SK-N-SH (cell line): ENCODE measurements around the gene COL9A3. TPM values are rescaled to one million over a fixed set of nuclear protein-coding genes. Genes with fewer than 3 reads are reported as not detected.

ENCODE experiments used
- CTCF ChIA-PET: fragments of 300-600, 350-600 bp; formaldehyde crosslinking; extraction: SDS; loops from one replicate; lab custom pipeline; 2021; lab: Yijun Ruan, JAX
- POLR2A ChIA-PET: fragments of 350-600 bp; sonication (Branson Sonifier 250); formaldehyde crosslinking; extraction: SDS; loops from one replicate; lab custom pipeline; 2020; ENCODE audit warnings: antibody characterized with exemption, inconsistent platforms; lab: Yijun Ruan, JAX
- DNase-seq: peaks from one replicate; pipeline ENCODE4 v3.0.0; 2012
- H2AFZ ChIP-seq: fragments of 200-600 bp; sonication (generic); 2 replicates; pipeline ENCODE4 v1.8.1; 2016; ENCODE audit warnings: antibody characterized with exemption, mild to moderate bottlenecking, low read depth
- H3F3A ChIP-seq: fragments of 200-600 bp; sonication (generic); replicated peaks from 2 replicates; pipeline ENCODE3; 2016; ENCODE audit warnings: antibody characterized with exemption, mild to moderate bottlenecking; ENCODE audit not compliant: insufficient read depth
- H3K27ac ChIP-seq, 2 experiments: fragments of 200-500 bp in 1 of 2; fragments of 200-600 bp in 1 of 2; sonication (Bioruptor generic) in 1 of 2; sonication (generic), shearing (Covaris generic) in 1 of 2; 2 replicates each; pipeline versions ENCODE4 v1.5.1 to v1.6.1; 2014 to 2016; ENCODE audit warnings: low read depth in 2 of 2, inconsistent platforms in 1 of 2, low read length in 1 of 2, mild to moderate bottlenecking in 1 of 2, mixed read lengths in 1 of 2
- H3K27me3 ChIP-seq: fragments of 200-600 bp; sonication (generic), shearing (Covaris generic); 2 replicates; pipeline ENCODE4 v1.6.1; 2016; ENCODE audit warnings: mixed run types; ENCODE audit not compliant: insufficient read depth
- H3K36me3 ChIP-seq, 2 experiments: fragments of 200-500 bp in 1 of 2; fragments of 200-600 bp in 1 of 2; sonication (Bioruptor generic) in 1 of 2; sonication (generic) in 1 of 2; replicated peaks in 1 of 2; 2 replicates each; pipeline versions ENCODE3 to v1.5.1; 2014 to 2016; ENCODE audit warnings: low read length in 1 of 2, mild to moderate bottlenecking in 1 of 2; ENCODE audit not compliant: insufficient read depth in 2 of 2, control insufficient read depth in 1 of 2
- H3K4me1 ChIP-seq, 2 experiments: fragments of 200-500 bp in 1 of 2; fragments of 200-600 bp in 1 of 2; sonication (Bioruptor generic) in 1 of 2; sonication (generic), shearing (Covaris generic) in 1 of 2; 2 replicates each; pipeline versions ENCODE4 v1.5.1 to v1.6.1; 2014 to 2016; ENCODE audit warnings: low read depth in 1 of 2, low read length in 1 of 2, mixed run types in 1 of 2; ENCODE audit not compliant: insufficient read depth in 2 of 2, control insufficient read depth in 1 of 2
- H3K4me2 ChIP-seq: fragments of 200-600 bp; sonication (generic), shearing (Covaris generic); 2 replicates; pipeline ENCODE4 v1.6.1; 2017; ENCODE audit warnings: mixed run types
- H3K4me3 ChIP-seq, 2 experiments: fragments of 200-500 bp in 1 of 2; fragments of 200-600 bp in 1 of 2; sonication (Bioruptor generic) in 1 of 2; sonication (generic), shearing (Covaris generic) in 1 of 2; 2 replicates each; pipeline versions ENCODE4 v1.5.1 to v1.8.1; 2014 to 2016; ENCODE audit warnings: low read depth in 2 of 2, inconsistent platforms in 1 of 2, low read length in 1 of 2, mild to moderate bottlenecking in 1 of 2, mixed read lengths in 1 of 2, moderate library complexity in 1 of 2
- H3K79me2 ChIP-seq: fragments of 200-600 bp; sonication (generic); 2 replicates; pipeline ENCODE4 v1.8.1; 2017; ENCODE audit warnings: mild to moderate bottlenecking; ENCODE audit not compliant: insufficient read depth
- H3K9ac ChIP-seq: fragments of 200-600 bp; sonication (generic); 2 replicates; pipeline ENCODE4 v1.6.1; 2017; ENCODE audit warnings: mixed run types
- H3K9me2 ChIP-seq: fragments of 200-600 bp; sonication (generic); 2 replicates; pipeline ENCODE4 v1.6.1; 2017; ENCODE audit warnings: mixed run types
- H3K9me3 ChIP-seq: fragments of 200-600 bp; sonication (generic); 2 replicates; pipeline ENCODE4 v1.6.1; 2017; ENCODE audit warnings: mixed run types, mild to moderate bottlenecking, moderate library complexity
- H4K20me1 ChIP-seq: fragments of 200-600 bp; sonication (generic); 2 replicates; pipeline ENCODE4 v1.6.1; 2017; ENCODE audit warnings: mild to moderate bottlenecking, mixed run types; ENCODE audit not compliant: insufficient read depth
- ELF1 ChIP-seq: IDR thresholded peaks from 2 replicates; pipeline ENCODE4 v1.4.0; 2012
- FOSL2 ChIP-seq: IDR thresholded peaks from 2 replicates; pipeline ENCODE4 v1.4.0; 2012; ENCODE audit warnings: low read depth, mild to moderate bottlenecking, moderate library complexity, borderline replicate concordance
- GATA2 ChIP-seq: sonication (generic); formaldehyde crosslinking; IDR thresholded peaks from 2 replicates; pipeline ENCODE4 v1.5.0; 2020; ENCODE audit warnings: mild to moderate bottlenecking, missing genetic modification reagents
- MXI1 ChIP-seq: IDR thresholded peaks from 2 replicates; pipeline ENCODE4 v1.6.1; 2012; ENCODE audit warnings: mild to moderate bottlenecking, low read depth, low read length, improper control_type of control experiment
- POLR2AphosphoS5 ChIP-seq: IDR thresholded peaks from 2 replicates; pipeline ENCODE4 v1.6.1; 2012; ENCODE audit warnings: low read depth, low read length
- RAD21 ChIP-seq: IDR thresholded peaks from 2 replicates; pipeline ENCODE4 v1.6.1; 2012; ENCODE audit warnings: mild to moderate bottlenecking, low read length
- RCOR1 ChIP-seq: fragments of 150-350 bp; IDR thresholded peaks from 2 replicates; pipeline ENCODE4 v1.6.1; 2017; ENCODE audit warnings: antibody characterized with exemption, low read length
- TAF1 ChIP-seq: IDR thresholded peaks from 2 replicates; pipeline ENCODE4 v1.6.1; 2012; ENCODE audit warnings: low read depth, mild to moderate bottlenecking, low read length, moderate library complexity, borderline replicate concordance
- USF1 ChIP-seq: IDR thresholded peaks from 2 replicates; pipeline ENCODE4 v1.4.0; 2012; ENCODE audit warnings: low read depth, borderline replicate concordance
- YY1 ChIP-seq: IDR thresholded peaks from 2 replicates; pipeline ENCODE4 v1.4.0; 2012; ENCODE audit warnings: low read depth, mild to moderate bottlenecking
- WGBS: methylation state at CpG from one replicate; pipeline ENCODE4 v1.1.6; 2017; ENCODE audit warnings: low lambda C conversion rate; 5-methylcytosine and 5-hydroxymethylcytosine counted together
- polyA plus RNA-seq, 3 experiments: library from polyadenylated mRNA; depleted of rRNA; stranded (reverse); fragments of >200 nt; gene quantifications; 2 replicates each; pipeline ENCODE4 v1.2.3, GENCODE V29; 2012
- TF ChIP-seq, protein P1 (sequence below): fragments of 200-600 bp; sonication (generic); IDR thresholded peaks from 2 replicates; pipeline ENCODE4 v1.6.1; 2017; ENCODE audit warnings: antibody characterized with exemption, mild to moderate bottlenecking, moderate library complexity

The COL9A3 gene
- polyA plus RNA-seq, 1 of the 3 experiments (the other 2 are of a cell fraction), result 2.5 TPM

DNA sequence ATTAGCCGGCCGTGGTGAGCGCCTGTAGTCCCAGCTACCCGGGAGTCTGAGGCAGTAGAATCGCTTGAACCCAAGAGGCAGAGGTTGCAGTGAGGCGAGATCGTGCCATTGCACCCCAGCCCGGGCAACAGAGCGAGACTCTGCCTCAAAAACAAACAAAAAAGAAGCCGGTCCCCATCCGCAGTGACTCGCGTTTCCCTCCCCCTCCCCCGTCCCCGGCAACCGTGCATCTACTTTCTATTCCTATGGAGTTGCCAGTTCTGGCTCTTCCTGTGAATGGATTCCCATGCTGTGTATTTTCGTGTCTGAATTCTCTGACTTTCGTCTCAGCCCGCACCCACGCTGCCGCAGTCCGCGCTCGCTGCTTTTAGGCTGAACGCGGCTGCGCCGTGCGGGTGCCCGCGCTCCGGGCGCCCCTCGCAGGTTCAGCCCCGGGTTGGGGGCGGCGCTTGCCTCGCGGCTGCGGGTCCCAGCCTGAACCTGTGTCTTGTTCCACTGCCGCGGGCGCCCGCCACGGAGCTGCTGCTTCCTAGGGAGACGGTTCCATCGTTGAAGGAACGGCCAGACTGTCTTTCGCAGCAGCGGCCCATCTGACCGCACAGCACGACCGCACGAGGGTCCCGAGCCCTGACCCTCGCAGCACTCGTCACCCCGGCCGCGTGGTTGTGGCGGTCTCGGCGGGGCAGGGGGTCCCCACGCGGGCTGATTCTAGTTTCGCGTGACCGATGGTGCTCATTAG lies 21.7 kb upstream of the COL9A3 start:
- H3K4me1 ChIP-seq, result peaks cover 22% of the 10 kb centered on the region in 2 experiments; a peak in 3 of 4 replicates
- no peaks in the 10 kb centered on the region for H3K9me3 ChIP-seq
- H3K36me3 ChIP-seq, result peaks cover 14 to 23% of the 10 kb centered on the region in 2 experiments
- no peaks in the 10 kb centered on the region for H3K27me3 ChIP-seq
- TF ChIP-seq GATA2 (CRISPR knock-in tag) (0 out of 2 replicates have a peak, but pooled peaks have one; percentile 21), POLR2AphosphoS5 (peak; percentile 26; the same call in 1 of the 2 replicates), MXI1 (0 out of 2 replicates have a peak, but pooled peaks have one; percentile 39), RCOR1 (peak; percentile 11; the same call in 1 of the 2 replicates), TAF1 (no peak), USF1 (no peak)
- peaks cover 17% of the 10 kb centered on the region for H3K79me2 ChIP-seq
- CTCF ChIA-PET, result interaction anchor here (1.8 to 9.4 kb wide), 4 partner anchors 13 to 295 kb away, joined by 8 to 162 read pairs (median 10); no protein-coding TSS in a partner anchor
- peak overlapping the region; percentile 63 for H3K9ac ChIP-seq
- H3K9me2 ChIP-seq, result no peaks in the 10 kb centered on the region
- H3F3A ChIP-seq, result peaks cover 30% of the 10 kb centered on the region
- 0 out of 2 replicates have a peak, but pooled peaks cover 8% of the 10 kb centered on the region for H4K20me1 ChIP-seq
- DNase-seq, result peak; percentile 79
- 7% methylated on average over 38 of the region's 68 CpGs for WGBS
- peak overlapping the region; percentile 94 for H2AFZ ChIP-seq
- peak overlapping the region; percentile 71 to 80 for H3K27ac ChIP-seq
- H3K4me3 ChIP-seq, result peak overlapping the region; percentile 64 to 74
- peak overlapping the region; percentile 92 for H3K4me2 ChIP-seq
- POLR2A ChIA-PET, result interaction anchor here (1.3 kb wide), 1 partner anchor 13 kb away, joined by 3 read pairs; no protein-coding TSS in a partner anchor

- Histone ChIP-seq H3K36me3 (peaks cover 19 to 35% of the 10 kb centered on the region in 2 experiments), H3K9ac (peak overlapping the region; percentile 67; the same call in 1 of the 2 replicates), H3K79me2 (peaks cover 17% of the 10 kb centered on the region), H3K27ac (peak overlapping the region in 1 of 2 experiments; percentile 77; a peak in 1 of 4 replicates), H3K4me3 (peak overlapping the region; percentile 64 to 74), H3K27me3 (no peaks in the 10 kb centered on the region), H3K9me3 (no peaks in the 10 kb centered on the region), H3K9me2 (no peaks in the 10 kb centered on the region), H3K4me2 (peak overlapping the region; percentile 97), H3K4me1 (peaks cover 19% of the 10 kb centered on the region in 2 experiments; a peak in 3 of 4 replicates), H2AFZ (no peak overlapping the region), H4K20me1 (0 out of 2 replicates have a peak, but pooled peaks cover 8% of the 10 kb centered on the region), H3F3A (peaks cover 23% of the 10 kb centered on the region)
- CTCF ChIA-PET, result interaction anchor here (0.6 to 3.6 kb wide), 5 partner anchors 11 to 297 kb away, joined by 3 to 13 read pairs (median 3); no protein-coding TSS in a partner anchor
- TF ChIP-seq, protein P1, sequence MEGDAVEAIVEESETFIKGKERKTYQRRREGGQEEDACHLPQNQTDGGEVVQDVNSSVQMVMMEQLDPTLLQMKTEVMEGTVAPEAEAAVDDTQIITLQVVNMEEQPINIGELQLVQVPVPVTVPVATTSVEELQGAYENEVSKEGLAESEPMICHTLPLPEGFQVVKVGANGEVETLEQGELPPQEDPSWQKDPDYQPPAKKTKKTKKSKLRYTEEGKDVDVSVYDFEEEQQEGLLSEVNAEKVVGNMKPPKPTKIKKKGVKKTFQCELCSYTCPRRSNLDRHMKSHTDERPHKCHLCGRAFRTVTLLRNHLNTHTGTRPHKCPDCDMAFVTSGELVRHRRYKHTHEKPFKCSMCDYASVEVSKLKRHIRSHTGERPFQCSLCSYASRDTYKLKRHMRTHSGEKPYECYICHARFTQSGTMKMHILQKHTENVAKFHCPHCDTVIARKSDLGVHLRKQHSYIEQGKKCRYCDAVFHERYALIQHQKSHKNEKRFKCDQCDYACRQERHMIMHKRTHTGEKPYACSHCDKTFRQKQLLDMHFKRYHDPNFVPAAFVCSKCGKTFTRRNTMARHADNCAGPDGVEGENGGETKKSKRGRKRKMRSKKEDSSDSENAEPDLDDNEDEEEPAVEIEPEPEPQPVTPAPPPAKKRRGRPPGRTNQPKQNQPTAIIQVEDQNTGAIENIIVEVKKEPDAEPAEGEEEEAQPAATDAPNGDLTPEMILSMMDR, result no peak
- TF ChIP-seq RCOR1 (no peak), POLR2AphosphoS5 (no peak), YY1 (no peak), FOSL2 (no peak), RAD21 (no peak), MXI1 (no peak), ELF1 (no peak)
- no peak for DNase-seq
- WGBS, result 19% methylated on average over 18 of the region's 53 CpGs
- POLR2A ChIA-PET, result interaction anchor here (1.0 kb wide), 1 partner anchor 18 kb away, joined by 3 read pairs; no protein-coding TSS in a partner anchor
These were observed 20.0 kb upstream of the COL9A3 start for GRCh38 chr20:62796699-62797491.
